ENCODE data around the gene SLC6A11.

The SLC6A11 gene

GRCh38 chr3:10977892-10978510, 162.0 kb downstream of the SLC6A11 start:
- TF ChIP-seq POLR2AphosphoS5 (IDR thresholded peaks at IDR 0.05; ENCODE audit: low read depth, low read length), result no peak
- no peak for TF ChIP-seq TAF1 (IDR thresholded peaks at IDR 0.05; ENCODE audit: borderline replicate concordance, low read depth, low read length)
- TF ChIP-seq POLR2A (IDR thresholded peaks at IDR 0.05; ENCODE audit: low read depth, low read length), result no peak
- FAIRE-seq (no peak), DNase-seq (ENCODE audit: insufficient read length) (no peak)

- FAIRE-seq, result no peak
- TF ChIP-seq TAF1 (IDR thresholded peaks at IDR 0.05; ENCODE audit: borderline replicate concordance, low read depth, low read length) (no peak), POLR2A (IDR thresholded peaks at IDR 0.05; ENCODE audit: low read depth, low read length) (no peak), POLR2AphosphoS5 (IDR thresholded peaks at IDR 0.05; ENCODE audit: low read depth, low read length) (no peak)
- DNase-seq (ENCODE audit: insufficient read length), result no peak
Observed at GRCh38 chr3:10978956-10979355, 162.9 kb downstream of the SLC6A11 start.

GRCh38 chr3:10980312-10980711, 164.3 kb downstream of the SLC6A11 start:
- TF ChIP-seq TAF1 (IDR thresholded peaks at IDR 0.05; ENCODE audit: borderline replicate concordance, low read depth, low read length) (no peak), POLR2A (IDR thresholded peaks at IDR 0.05; ENCODE audit: low read depth, low read length) (no peak), POLR2AphosphoS5 (IDR thresholded peaks at IDR 0.05; ENCODE audit: low read depth, low read length) (no peak)
- FAIRE-seq (no peak), DNase-seq (ENCODE audit: insufficient read length) (no peak)

GRCh38 chr3:10981031-10981430, 165.0 kb downstream of the SLC6A11 start:
- no peak for DNase-seq (ENCODE audit: insufficient read length)
- TF ChIP-seq POLR2AphosphoS5 (IDR thresholded peaks at IDR 0.05; ENCODE audit: low read depth, low read length) (no peak), POLR2A (IDR thresholded peaks at IDR 0.05; ENCODE audit: low read depth, low read length) (no peak), TAF1 (IDR thresholded peaks at IDR 0.05; ENCODE audit: borderline replicate concordance, low read depth, low read length) (no peak)
- FAIRE-seq, result no peak

GRCh38 chr3:10981961-10982360, 165.9 kb downstream of the SLC6A11 start:
- no peak for DNase-seq (ENCODE audit: insufficient read length)
- no peak for FAIRE-seq
- TF ChIP-seq POLR2AphosphoS5 (IDR thresholded peaks at IDR 0.05; ENCODE audit: low read depth, low read length) (no peak), POLR2A (IDR thresholded peaks at IDR 0.05; ENCODE audit: low read depth, low read length) (no peak)

- DNase-seq (ENCODE audit: insufficient read length), result no peak
- TF ChIP-seq POLR2AphosphoS5 (IDR thresholded peaks at IDR 0.05; ENCODE audit: low read depth, low read length) (no peak), POLR2A (IDR thresholded peaks at IDR 0.05; ENCODE audit: low read depth, low read length) (no peak), TAF1 (IDR thresholded peaks at IDR 0.05; ENCODE audit: borderline replicate concordance, low read depth, low read length) (no peak)
- FAIRE-seq, result no peak
Observed at GRCh38 chr3:10982782-10983181, 166.8 kb downstream of the SLC6A11 start.

- no peak for FAIRE-seq
- peak; percentile 55 for DNase-seq (ENCODE audit: insufficient read length)
- TF ChIP-seq POLR2AphosphoS5 (IDR thresholded peaks at IDR 0.05; ENCODE audit: low read depth, low read length), result no peak
- no peak for TF ChIP-seq POLR2A (IDR thresholded peaks at IDR 0.05; ENCODE audit: low read depth, low read length)
- no peak for TF ChIP-seq TAF1 (IDR thresholded peaks at IDR 0.05; ENCODE audit: borderline replicate concordance, low read depth, low read length)
Observed at GRCh38 chr3:10983219-10983916, 167.3 kb downstream of the SLC6A11 start.

- FAIRE-seq (no peak), DNase-seq (ENCODE audit: insufficient read length) (no peak)
- TF ChIP-seq TAF1 (IDR thresholded peaks at IDR 0.05; ENCODE audit: borderline replicate concordance, low read depth, low read length) (no peak), POLR2AphosphoS5 (IDR thresholded peaks at IDR 0.05; ENCODE audit: low read depth, low read length) (no peak), POLR2A (IDR thresholded peaks at IDR 0.05; ENCODE audit: low read depth, low read length) (no peak)
Observed at GRCh38 chr3:10984371-10984896, 168.4 kb downstream of the SLC6A11 start.

- TF ChIP-seq TAF1 (IDR thresholded peaks at IDR 0.05; ENCODE audit: borderline replicate concordance, low read depth, low read length) (no peak), POLR2A (IDR thresholded peaks at IDR 0.05; ENCODE audit: low read depth, low read length) (no peak), POLR2AphosphoS5 (IDR thresholded peaks at IDR 0.05; ENCODE audit: low read depth, low read length) (no peak)
- FAIRE-seq, result no peak
- DNase-seq (ENCODE audit: insufficient read length), result no peak
Observed at GRCh38 chr3:10985181-10985580, 169.2 kb downstream of the SLC6A11 start.

- DNase-seq (ENCODE audit: insufficient read length) (no peak), FAIRE-seq (no peak)
- TF ChIP-seq POLR2A (IDR thresholded peaks at IDR 0.05; ENCODE audit: low read depth, low read length) (no peak), TAF1 (IDR thresholded peaks at IDR 0.05; ENCODE audit: borderline replicate concordance, low read depth, low read length) (no peak), POLR2AphosphoS5 (IDR thresholded peaks at IDR 0.05; ENCODE audit: low read depth, low read length) (no peak)
Observed at GRCh38 chr3:10986592-10986991, 170.6 kb downstream of the SLC6A11 start.

- FAIRE-seq (no peak), DNase-seq (ENCODE audit: insufficient read length) (no peak)
- no peak for TF ChIP-seq POLR2AphosphoS5 (IDR thresholded peaks at IDR 0.05; ENCODE audit: low read depth, low read length)
- no peak for TF ChIP-seq TAF1 (IDR thresholded peaks at IDR 0.05; ENCODE audit: borderline replicate concordance, low read depth, low read length)
- TF ChIP-seq POLR2A (IDR thresholded peaks at IDR 0.05; ENCODE audit: low read depth, low read length), result no peak
Observed at GRCh38 chr3:10988001-10988665, 172.1 kb downstream of the SLC6A11 start.

All from GM12892 (cell line).